GM23248 (cell line): ENCODE results near the gene LGR5. TPM values are rescaled to one million over a fixed set of nuclear protein-coding genes. Genes with fewer than 3 reads are reported as not detected.
A peak's percentile ranks its signal among the peaks of the same experiment; 100 is the strongest.

Experiments used
- DNase-seq: peaks from one replicate; pipeline ENCODE4 v3.0.0-alpha.2; 2015
- H2AFZ ChIP-seq: fragments of 200-600 bp; sonication (generic); 2 replicates; pipeline ENCODE4 v1.6.1; 2016; ENCODE audit warnings: antibody characterized with exemption
- H3F3A ChIP-seq: fragments of 200-600 bp; sonication (generic); 2 replicates; pipeline ENCODE4 v1.6.1; 2016; ENCODE audit warnings: mild to moderate bottlenecking, antibody characterized with exemption, mixed run types; ENCODE audit not compliant: insufficient read depth
- H3K27ac ChIP-seq: fragments of 200-600 bp; sonication (generic); 2 replicates; pipeline ENCODE4 v1.5.1; 2016; ENCODE audit warnings: mild to moderate bottlenecking
- H3K27me3 ChIP-seq: fragments of 200-600 bp; sonication (generic); replicated peaks from 2 replicates; pipeline ENCODE4 v1.6.1; 2016; ENCODE audit warnings: mild to moderate bottlenecking; ENCODE audit not compliant: insufficient read depth
- H3K36me3 ChIP-seq: fragments of 200-600 bp; sonication (generic); 2 replicates; pipeline ENCODE4 v1.6.1; 2016; ENCODE audit warnings: low read depth, mild to moderate bottlenecking
- H3K4me1 ChIP-seq: fragments of 200-600 bp; sonication (generic); 2 replicates; pipeline ENCODE4 v1.6.1; 2016; ENCODE audit warnings: mild to moderate bottlenecking; ENCODE audit not compliant: insufficient read depth
- H3K4me2 ChIP-seq: fragments of 200-600 bp; sonication (generic); one replicate; pipeline ENCODE4 v1.6.1; 2016; ENCODE audit warnings: mild to moderate bottlenecking; ENCODE audit not compliant: unreplicated experiment
- H3K4me3 ChIP-seq: fragments of 200-600 bp; sonication (generic); 2 replicates; pipeline ENCODE4 v1.5.1; 2016; ENCODE audit warnings: mild to moderate bottlenecking
- H3K79me2 ChIP-seq: fragments of 200-600 bp; sonication (generic); 2 replicates; pipeline ENCODE4 v1.6.1; 2016; ENCODE audit warnings: mild to moderate bottlenecking; ENCODE audit not compliant: insufficient read depth
- H3K9ac ChIP-seq: fragments of 200-600 bp; sonication (generic); 2 replicates; pipeline ENCODE4 v1.6.1; 2016; ENCODE audit warnings: mild to moderate bottlenecking
- H3K9me2 ChIP-seq: fragments of 200-600 bp; sonication (generic); 2 replicates; pipeline ENCODE4 v1.6.1; 2016; ENCODE audit warnings: mixed run types, mild to moderate bottlenecking, moderate library complexity; ENCODE audit not compliant: insufficient read depth
- H3K9me3 ChIP-seq: fragments of 200-600 bp; sonication (generic); one replicate; pipeline ENCODE4 v1.6.1; 2017; ENCODE audit warnings: low read depth
- H4K20me1 ChIP-seq: fragments of 200-600 bp; sonication (generic); 2 replicates; pipeline ENCODE4 v1.6.0; 2016; ENCODE audit not compliant: insufficient read depth
- EZH2 ChIP-seq: fragments of 200-600 bp; sonication (generic); IDR thresholded peaks from 2 replicates; pipeline ENCODE4 v1.6.1; 2018; ENCODE audit warnings: antibody characterized with exemption, mild to moderate bottlenecking; ENCODE audit not compliant: insufficient read depth, poor library complexity, severe bottlenecking
- EZH2phosphoT487 ChIP-seq: fragments of 200-600 bp; sonication (generic); IDR thresholded peaks from 2 replicates; pipeline ENCODE4 v1.6.1; 2018; ENCODE audit warnings: antibody characterized with exemption, moderate library complexity, mild to moderate bottlenecking, low read depth; ENCODE audit not compliant: insufficient read depth
- WGBS, 2 experiments: methylation state at CpG; one replicate each; pipeline ENCODE4 v1.1.6; 2015 to 2017; ENCODE audit warnings: low lambda C conversion rate in 2 of 2, low coverage in 1 of 2; ENCODE audit errors: missing lambda C conversion rate in 2 of 2; 5-methylcytosine and 5-hydroxymethylcytosine counted together
- in situ Hi-C: fragments of 300-500 bp; cut with MboI; formaldehyde crosslinking; loops from 2 replicates; pipeline ENCODE4 v1.15.0; 2020
- polyA plus RNA-seq: library from polyadenylated mRNA; unstranded; fragments of >200 nt; fragmentation: Nextera tagmentation; extraction: Ambion mirVana; gene quantifications from 2 replicates; pipeline ENCODE4 v1.2.1, GENCODE V29; 2016
- total RNA-seq: library from RNA; depleted of rRNA; stranded (reverse); fragments of >200 nt; shearing (Covaris generic); gene quantifications from 2 replicates; pipeline ENCODE4 v1.2.3, GENCODE V29; 2014; rRNA removed

LGR5 gene
- not detected in 2 replicates for total RNA-seq
- not detected in 2 replicates for polyA plus RNA-seq

GRCh38 chr12:71439613-71440344 lies at the start of gene LGR5:
LGR5 (plus strand) TSS chr12:71439798; CDS start chr12:71440081, 283 bp downstream.
- Histone ChIP-seq H3K4me1 (no peaks in the 10 kb centered on the region), H3K4me3 (peak within 1 kb of the TSS; percentile 53), H3K27me3 (peaks cover 71% of the 10 kb centered on the region), H4K20me1 (no peaks in the 10 kb centered on the region), H2AFZ (peak within 1 kb of the TSS; percentile 65), H3K9ac (no peak within 1 kb of the TSS), H3K79me2 (no peaks in the 10 kb centered on the region), H3K9me3 (no peaks in the 10 kb centered on the region), H3K9me2 (no peaks in the 10 kb centered on the region), H3K36me3 (no peaks in the 10 kb centered on the region), H3K4me2 (peak within 1 kb of the TSS; percentile 35), H3K27ac (no peak within 1 kb of the TSS), H3F3A (no peaks in the 10 kb centered on the region)
- no peak for TF ChIP-seq EZH2
- peak; percentile 44 for DNase-seq
- WGBS, 2 experiments, result 1% methylated on average over 22 to 39 of the region's 65 CpGs
- in situ Hi-C loops, result no loop called here

GRCh38 chr12:71392521-71393145 lies 47.0 kb upstream of the LGR5 start:
- 52% methylated on average over 10 of the region's 10 CpGs for WGBS, 2 experiments
- no peaks in the 10 kb centered on the region for H4K20me1 ChIP-seq
- TF ChIP-seq EZH2 (no peak), EZH2phosphoT487 (no peak)
- peak; percentile 79 for DNase-seq
- no peak overlapping the region for H3K9ac ChIP-seq
- H3K4me2 ChIP-seq, result no peak overlapping the region
- H3K27ac ChIP-seq, result no peak overlapping the region
- H3K9me3 ChIP-seq, result no peaks in the 10 kb centered on the region
- no peaks in the 10 kb centered on the region for H3K27me3 ChIP-seq
- H3K4me1 ChIP-seq, result peaks cover 6% of the 10 kb centered on the region
- peaks cover 4% of the 10 kb centered on the region; the same call in 1 of the 2 replicates for H3F3A ChIP-seq
- H3K9me2 ChIP-seq, result no peaks in the 10 kb centered on the region
- in situ Hi-C loops, result no loop called here
- no peaks in the 10 kb centered on the region for H3K79me2 ChIP-seq
- no peak overlapping the region for H2AFZ ChIP-seq
- H3K36me3 ChIP-seq, result no peaks in the 10 kb centered on the region
- H3K4me3 ChIP-seq, result no peak overlapping the region

GRCh38 chr12:71393625-71394024 lies 46.0 kb upstream of the LGR5 start:
- no peak overlapping the region for H3K4me3 ChIP-seq
- no peaks in the 10 kb centered on the region for H3K79me2 ChIP-seq
- H3K9me3 ChIP-seq, result no peaks in the 10 kb centered on the region
- peaks cover 4% of the 10 kb centered on the region; the same call in 1 of the 2 replicates for H3F3A ChIP-seq
- 85 to 94% methylated on average over 4 of the region's 4 CpGs for WGBS, 2 experiments
- no peak for TF ChIP-seq EZH2phosphoT487
- no peak for TF ChIP-seq EZH2
- H3K4me1 ChIP-seq, result peaks cover 11% of the 10 kb centered on the region
- H3K4me2 ChIP-seq, result no peak overlapping the region
- no peaks in the 10 kb centered on the region for H3K27me3 ChIP-seq
- no peak overlapping the region for H3K9ac ChIP-seq
- in situ Hi-C loops, result no loop called here
- no peaks in the 10 kb centered on the region for H4K20me1 ChIP-seq
- H3K9me2 ChIP-seq, result no peaks in the 10 kb centered on the region
- no peak overlapping the region for H3K27ac ChIP-seq
- H2AFZ ChIP-seq, result no peak overlapping the region
- no peaks in the 10 kb centered on the region for H3K36me3 ChIP-seq
- DNase-seq, result no peak

GRCh38 chr12:71397433-71397954 lies 42.1 kb upstream of the LGR5 start:
- H3K9me2 ChIP-seq, result no peaks in the 10 kb centered on the region
- peaks cover 11% of the 10 kb centered on the region for H3K4me1 ChIP-seq
- no peak overlapping the region for H3K4me2 ChIP-seq
- DNase-seq, result peak; percentile 42
- H3K27me3 ChIP-seq, result no peaks in the 10 kb centered on the region
- H3K9ac ChIP-seq, result no peak overlapping the region
- peaks cover 4% of the 10 kb centered on the region; the same call in 1 of the 2 replicates for H3F3A ChIP-seq
- in situ Hi-C loops, result no loop called here
- H3K27ac ChIP-seq, result no peak overlapping the region
- H3K79me2 ChIP-seq, result no peaks in the 10 kb centered on the region
- H2AFZ ChIP-seq, result no peak overlapping the region
- WGBS, 2 experiments, result 0 to 4% methylated on average over 1 of the region's 1 CpG
- no peaks in the 10 kb centered on the region for H3K9me3 ChIP-seq
- TF ChIP-seq EZH2, result no peak
- TF ChIP-seq EZH2phosphoT487, result no peak
- H3K4me3 ChIP-seq, result no peak overlapping the region
- H3K36me3 ChIP-seq, result no peaks in the 10 kb centered on the region
- H4K20me1 ChIP-seq, result no peaks in the 10 kb centered on the region
